Neural progenitor cell (in vitro differentiated cells): Measurements from ENCODE around the gene CD96. TPM values are rescaled to one million over a fixed set of nuclear protein-coding genes. Genes with fewer than 3 reads are reported as not detected.

Experiments used
- DNase-seq: peaks from one replicate; pipeline ENCODE4 v3.0.0-alpha.2; 2016; ENCODE audit warnings: low spot score
- H2AFZ ChIP-seq: fragments of 200-600 bp; sonication (generic); replicated peaks from 2 replicates; pipeline ENCODE4 v1.6.1; 2016; ENCODE audit warnings: antibody characterized with exemption
- H3F3A ChIP-seq: fragments of 200-600 bp; sonication (generic); 2 replicates; pipeline ENCODE4 v1.6.1; 2016; ENCODE audit warnings: antibody characterized with exemption, low read depth
- H3K27ac ChIP-seq: fragments of 200-600 bp; sonication (generic); 2 replicates; pipeline ENCODE4 v1.5.1; 2016; ENCODE audit warnings: mild to moderate bottlenecking
- H3K27me3 ChIP-seq: fragments of 200-600 bp; sonication (generic); 2 replicates; pipeline ENCODE4 v1.6.1; 2016; ENCODE audit warnings: mild to moderate bottlenecking, moderate library complexity
- H3K36me3 ChIP-seq: fragments of 200-600 bp; sonication (generic); 2 replicates; pipeline ENCODE4 v1.5.1; 2016
- H3K4me1 ChIP-seq: fragments of 200-600 bp; sonication (generic); 2 replicates; pipeline ENCODE4 v1.6.1; 2016; ENCODE audit warnings: mixed run types
- H3K4me2 ChIP-seq: fragments of 200-600 bp; sonication (generic); 2 replicates; pipeline ENCODE4 v1.6.1; 2016
- H3K4me3 ChIP-seq: fragments of 200-600 bp; sonication (generic); 2 replicates; pipeline ENCODE4 v1.5.1; 2016
- H3K79me2 ChIP-seq: fragments of 200-600 bp; sonication (generic); 2 replicates; pipeline ENCODE4 v1.6.1; 2016; ENCODE audit warnings: low read depth
- H3K9ac ChIP-seq: fragments of 200-600 bp; sonication (generic); 2 replicates; pipeline ENCODE4 v1.6.1; 2016
- H3K9me3 ChIP-seq: fragments of 200-600 bp; sonication (generic); 2 replicates; pipeline ENCODE4 v1.5.1; 2016; ENCODE audit warnings: low read depth
- H4K20me1 ChIP-seq: fragments of 200-600 bp; sonication (generic); 2 replicates; pipeline ENCODE4 v1.6.1; 2016; ENCODE audit warnings: low read depth
- H3K27ac Mint-ChIP-seq: 3 replicates; pipeline ENCODE4 v1.8.0; 2021; ENCODE audit warnings: mixed read lengths
- H3K27me3 Mint-ChIP-seq: 2 replicates; pipeline ENCODE4 v1.8.0; 2022; ENCODE audit warnings: low read depth, mild to moderate bottlenecking, inconsistent platforms, moderate library complexity, mixed read lengths; ENCODE audit not compliant: insufficient read depth
- H3K36me3 Mint-ChIP-seq: 3 replicates; pipeline ENCODE4 v1.8.0; 2021; ENCODE audit warnings: mixed read lengths
- H3K4me1 Mint-ChIP-seq: 3 replicates; pipeline ENCODE4 v1.8.0; 2021; ENCODE audit warnings: mixed read lengths
- H3K4me3 Mint-ChIP-seq: 3 replicates; pipeline ENCODE4 v1.8.0; 2021; ENCODE audit warnings: mild to moderate bottlenecking, moderate library complexity, mixed read lengths
- H3K9me3 Mint-ChIP-seq: 3 replicates; pipeline ENCODE4 v1.8.0; 2020; ENCODE audit warnings: mixed read lengths
- EZH2 ChIP-seq: fragments of 200-600 bp; sonication (generic); IDR thresholded peaks from 2 replicates; pipeline ENCODE4 v1.6.1; 2017; ENCODE audit warnings: antibody characterized with exemption, mild to moderate bottlenecking, moderate library complexity
- EZH2phosphoT487 ChIP-seq: fragments of 200-600 bp; sonication (generic); IDR thresholded peaks from 2 replicates; pipeline ENCODE4 v1.6.1; 2017; ENCODE audit warnings: antibody characterized with exemption
- total RNA-seq: library from RNA; depleted of rRNA; stranded (reverse); fragments of >200 nt; gene quantifications from 2 replicates; pipeline ENCODE4 v1.2.3, GENCODE V29; 2015; ENCODE audit warnings: low replicate concordance
- TF ChIP-seq, protein P1 (sequence below): fragments of 200-600 bp; sonication (generic); IDR thresholded peaks from 2 replicates; pipeline ENCODE4 v1.5.1; 2017; ENCODE audit warnings: antibody characterized with exemption, mild to moderate bottlenecking

CD96 gene
- total RNA-seq, 1 donor from 2014 or later = not detected

GRCh38 chr3:111584744-111585143 lies 42.7 kb downstream of the CD96 start:
- no peak overlapping the region for H3K27ac ChIP-seq
- no peaks in the 10 kb centered on the region for H4K20me1 ChIP-seq
- peaks cover 2% of the 10 kb centered on the region for H3K27me3 Mint-ChIP-seq
- no peak overlapping the region for H3K27ac Mint-ChIP-seq
- H3K9ac ChIP-seq = no peak overlapping the region
- no peaks in the 10 kb centered on the region for H3K27me3 ChIP-seq
- no peak overlapping the region for H3K4me3 Mint-ChIP-seq
- H3K9me3 Mint-ChIP-seq = peaks cover 6% of the 10 kb centered on the region
- H3K9me3 ChIP-seq = no peaks in the 10 kb centered on the region
- TF ChIP-seq, protein P1, sequence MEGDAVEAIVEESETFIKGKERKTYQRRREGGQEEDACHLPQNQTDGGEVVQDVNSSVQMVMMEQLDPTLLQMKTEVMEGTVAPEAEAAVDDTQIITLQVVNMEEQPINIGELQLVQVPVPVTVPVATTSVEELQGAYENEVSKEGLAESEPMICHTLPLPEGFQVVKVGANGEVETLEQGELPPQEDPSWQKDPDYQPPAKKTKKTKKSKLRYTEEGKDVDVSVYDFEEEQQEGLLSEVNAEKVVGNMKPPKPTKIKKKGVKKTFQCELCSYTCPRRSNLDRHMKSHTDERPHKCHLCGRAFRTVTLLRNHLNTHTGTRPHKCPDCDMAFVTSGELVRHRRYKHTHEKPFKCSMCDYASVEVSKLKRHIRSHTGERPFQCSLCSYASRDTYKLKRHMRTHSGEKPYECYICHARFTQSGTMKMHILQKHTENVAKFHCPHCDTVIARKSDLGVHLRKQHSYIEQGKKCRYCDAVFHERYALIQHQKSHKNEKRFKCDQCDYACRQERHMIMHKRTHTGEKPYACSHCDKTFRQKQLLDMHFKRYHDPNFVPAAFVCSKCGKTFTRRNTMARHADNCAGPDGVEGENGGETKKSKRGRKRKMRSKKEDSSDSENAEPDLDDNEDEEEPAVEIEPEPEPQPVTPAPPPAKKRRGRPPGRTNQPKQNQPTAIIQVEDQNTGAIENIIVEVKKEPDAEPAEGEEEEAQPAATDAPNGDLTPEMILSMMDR = no peak
- TF ChIP-seq EZH2phosphoT487 = no peak
- no peak for TF ChIP-seq EZH2
- no peaks in the 10 kb centered on the region for H3K4me1 ChIP-seq
- H3K36me3 Mint-ChIP-seq = no peaks in the 10 kb centered on the region
- H3K79me2 ChIP-seq = no peaks in the 10 kb centered on the region
- no peak for DNase-seq
- no peak overlapping the region for H3K4me2 ChIP-seq
- H3F3A ChIP-seq = no peaks in the 10 kb centered on the region
- H3K4me1 Mint-ChIP-seq = no peaks in the 10 kb centered on the region
- no peak overlapping the region for H2AFZ ChIP-seq
- no peak overlapping the region for H3K4me3 ChIP-seq
- H3K36me3 ChIP-seq = no peaks in the 10 kb centered on the region

GRCh38 chr3:111585217-111585616 lies 43.2 kb downstream of the CD96 start:
- Histone ChIP-seq H3K27ac (no peak overlapping the region), H3K9ac (no peak overlapping the region), H2AFZ (no peak overlapping the region), H3F3A (no peaks in the 10 kb centered on the region), H3K36me3 (no peaks in the 10 kb centered on the region), H3K9me3 (no peaks in the 10 kb centered on the region), H3K27me3 (no peaks in the 10 kb centered on the region), H3K79me2 (no peaks in the 10 kb centered on the region), H3K4me2 (no peak overlapping the region), H4K20me1 (no peaks in the 10 kb centered on the region), H3K4me3 (no peak overlapping the region), H3K4me1 (no peaks in the 10 kb centered on the region)
- peaks cover 2% of the 10 kb centered on the region for H3K27me3 Mint-ChIP-seq
- DNase-seq = no peak
- H3K27ac Mint-ChIP-seq = no peak overlapping the region
- peaks cover 6% of the 10 kb centered on the region for H3K9me3 Mint-ChIP-seq
- no peak overlapping the region for H3K4me3 Mint-ChIP-seq
- no peak for TF ChIP-seq EZH2phosphoT487
- TF ChIP-seq, protein P1 = no peak
- TF ChIP-seq EZH2 = no peak
- no peaks in the 10 kb centered on the region for H3K4me1 Mint-ChIP-seq
- no peaks in the 10 kb centered on the region for H3K36me3 Mint-ChIP-seq

DNA sequence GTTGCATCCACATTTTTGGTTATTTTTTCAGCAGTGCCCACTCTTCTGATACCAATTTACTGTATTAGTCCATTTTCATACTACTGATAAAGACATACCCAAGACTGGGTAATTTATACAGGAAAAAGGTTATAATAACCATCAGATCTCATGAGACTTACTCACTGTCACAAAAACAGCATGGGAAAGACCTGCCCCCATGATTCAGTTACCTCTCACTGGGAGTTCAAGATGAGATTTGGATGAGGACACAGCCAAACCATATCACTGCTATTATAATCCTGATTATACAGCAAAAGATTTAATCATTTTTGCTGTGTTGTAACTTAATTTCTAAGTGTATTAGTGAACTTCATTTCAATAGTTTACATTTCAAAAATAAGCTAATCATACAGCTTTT lies 46.5 kb downstream of the CD96 start:
- Mint-ChIP-seq H3K36me3 (no peaks in the 10 kb centered on the region), H3K27me3 (peaks cover under 1% of the 10 kb centered on the region), H3K4me1 (no peaks in the 10 kb centered on the region), H3K27ac (no peak overlapping the region), H3K4me3 (no peak overlapping the region), H3K9me3 (peaks cover 6% of the 10 kb centered on the region)
- Histone ChIP-seq H3K27ac (no peak overlapping the region), H2AFZ (no peak overlapping the region), H3K79me2 (no peaks in the 10 kb centered on the region), H3K4me1 (no peaks in the 10 kb centered on the region), H3K9ac (no peak overlapping the region), H3K36me3 (no peaks in the 10 kb centered on the region), H3K4me3 (no peak overlapping the region), H3K9me3 (no peaks in the 10 kb centered on the region), H4K20me1 (no peaks in the 10 kb centered on the region), H3K4me2 (no peak overlapping the region), H3K27me3 (no peaks in the 10 kb centered on the region), H3F3A (no peaks in the 10 kb centered on the region)
- TF ChIP-seq EZH2phosphoT487 = no peak
- TF ChIP-seq, protein P1 = no peak
- no peak for TF ChIP-seq EZH2
- no peak for DNase-seq
